ENCODE results near the gene TRAF3.

Gene TRAF3

DNA sequence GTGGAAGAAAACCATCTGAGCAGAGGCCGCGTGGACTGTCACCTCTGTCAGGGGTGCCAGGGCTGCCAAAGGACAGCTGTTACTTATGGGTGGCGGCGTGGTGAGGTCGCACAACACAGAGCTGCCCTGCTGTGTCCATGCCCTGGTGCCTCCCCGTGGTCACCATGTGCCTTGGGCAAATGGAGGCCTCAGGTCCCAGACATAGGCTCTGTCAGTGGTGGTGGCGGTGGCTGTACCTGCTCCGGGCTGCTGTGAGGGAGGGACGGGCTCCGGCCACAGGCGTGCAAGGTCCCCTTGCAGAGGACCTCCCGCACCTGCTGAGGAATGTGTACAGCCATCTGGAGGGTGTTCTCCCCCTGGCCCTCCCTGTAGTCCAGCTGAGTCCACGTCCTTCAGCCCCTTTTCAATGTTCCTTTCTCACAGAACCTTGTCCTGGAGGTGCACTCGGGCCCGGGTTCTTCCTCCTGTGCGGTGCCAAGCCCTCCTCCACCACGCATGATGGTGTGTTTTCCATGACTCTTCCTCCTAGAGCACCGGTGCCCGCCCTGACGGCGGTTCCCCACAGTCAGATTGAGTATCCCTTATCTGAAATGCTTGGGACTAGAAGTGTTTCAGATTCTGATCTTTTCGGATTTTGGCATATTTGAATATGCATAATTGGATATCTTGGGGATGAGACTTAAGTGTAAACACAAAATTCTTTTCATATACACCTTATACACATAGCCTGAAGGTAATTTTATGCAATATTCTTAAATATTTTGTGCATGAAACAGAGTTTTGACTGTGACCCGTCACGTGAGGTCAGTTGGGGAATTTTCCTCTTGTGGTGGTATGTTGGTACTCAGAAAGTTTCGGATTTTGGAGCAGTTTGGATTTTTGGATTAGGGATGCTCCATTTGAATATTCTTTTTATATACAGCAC lies 49.8 kb downstream of the TRAF3 start:
- no peak overlapping the region for H3K4me3 ChIP-seq (ENCODE audit: control insufficient read depth, low read depth, low read length)
- TF ChIP-seq, protein P1, sequence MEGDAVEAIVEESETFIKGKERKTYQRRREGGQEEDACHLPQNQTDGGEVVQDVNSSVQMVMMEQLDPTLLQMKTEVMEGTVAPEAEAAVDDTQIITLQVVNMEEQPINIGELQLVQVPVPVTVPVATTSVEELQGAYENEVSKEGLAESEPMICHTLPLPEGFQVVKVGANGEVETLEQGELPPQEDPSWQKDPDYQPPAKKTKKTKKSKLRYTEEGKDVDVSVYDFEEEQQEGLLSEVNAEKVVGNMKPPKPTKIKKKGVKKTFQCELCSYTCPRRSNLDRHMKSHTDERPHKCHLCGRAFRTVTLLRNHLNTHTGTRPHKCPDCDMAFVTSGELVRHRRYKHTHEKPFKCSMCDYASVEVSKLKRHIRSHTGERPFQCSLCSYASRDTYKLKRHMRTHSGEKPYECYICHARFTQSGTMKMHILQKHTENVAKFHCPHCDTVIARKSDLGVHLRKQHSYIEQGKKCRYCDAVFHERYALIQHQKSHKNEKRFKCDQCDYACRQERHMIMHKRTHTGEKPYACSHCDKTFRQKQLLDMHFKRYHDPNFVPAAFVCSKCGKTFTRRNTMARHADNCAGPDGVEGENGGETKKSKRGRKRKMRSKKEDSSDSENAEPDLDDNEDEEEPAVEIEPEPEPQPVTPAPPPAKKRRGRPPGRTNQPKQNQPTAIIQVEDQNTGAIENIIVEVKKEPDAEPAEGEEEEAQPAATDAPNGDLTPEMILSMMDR (IDR thresholded peaks at IDR 0.05; ENCODE audit: control insufficient read depth, insufficient read depth, low read depth, low read length, missing control alignments): no peak
- no peak for DNase-seq (ENCODE audit: low read depth)

DNA sequence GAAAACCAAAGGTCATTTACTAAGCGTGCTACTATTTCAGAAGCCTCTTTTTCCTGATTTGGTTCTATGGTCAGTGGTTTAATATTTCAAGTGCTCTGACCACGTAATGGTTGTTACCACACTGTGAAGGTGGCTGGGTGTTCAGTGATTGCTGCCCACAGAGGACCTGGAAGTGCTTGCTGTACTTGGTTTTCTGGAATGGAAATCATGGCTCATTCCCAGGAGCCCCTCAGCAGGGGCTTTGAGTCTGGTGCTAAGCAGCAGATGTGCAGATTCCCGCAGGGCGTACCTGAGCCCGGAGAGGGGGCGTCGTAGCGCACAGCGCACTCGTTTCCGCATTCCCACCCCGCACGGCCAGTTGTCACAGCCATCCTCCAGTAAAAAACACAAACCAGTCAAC lies 50.5 kb downstream of the TRAF3 start:
- no peak for DNase-seq (ENCODE audit: low read depth)
- H3K4me3 ChIP-seq (ENCODE audit: control insufficient read depth, low read depth, low read length): no peak overlapping the region
- TF ChIP-seq, protein P1 (IDR thresholded peaks at IDR 0.05; ENCODE audit: control insufficient read depth, insufficient read depth, low read depth, low read length, missing control alignments): no peak

DNA sequence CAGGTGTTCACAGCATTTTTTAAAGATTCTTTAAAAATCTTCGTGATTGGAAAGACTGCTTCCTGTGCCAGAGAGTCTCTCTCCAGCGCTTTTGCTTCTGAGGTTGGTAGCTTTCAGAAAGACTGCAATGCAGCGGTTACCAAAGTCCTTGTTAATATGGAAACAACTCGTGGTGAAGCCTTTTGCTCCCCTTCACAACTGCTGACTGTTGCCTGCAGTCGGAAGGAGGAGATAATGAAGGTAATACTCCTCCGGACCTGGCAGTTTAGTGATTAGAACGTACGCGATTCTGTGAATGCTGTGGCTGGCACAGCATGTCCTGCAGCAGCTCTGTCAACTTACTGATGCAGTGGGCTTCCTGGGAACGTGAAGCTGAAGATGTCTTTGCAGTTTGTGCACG lies 50.9 kb downstream of the TRAF3 start:
- TF ChIP-seq, protein P1 (IDR thresholded peaks at IDR 0.05; ENCODE audit: control insufficient read depth, insufficient read depth, low read depth, low read length, missing control alignments): no peak
- DNase-seq (ENCODE audit: low read depth): no peak
- H3K4me3 ChIP-seq (ENCODE audit: control insufficient read depth, low read depth, low read length): no peak overlapping the region

DNA sequence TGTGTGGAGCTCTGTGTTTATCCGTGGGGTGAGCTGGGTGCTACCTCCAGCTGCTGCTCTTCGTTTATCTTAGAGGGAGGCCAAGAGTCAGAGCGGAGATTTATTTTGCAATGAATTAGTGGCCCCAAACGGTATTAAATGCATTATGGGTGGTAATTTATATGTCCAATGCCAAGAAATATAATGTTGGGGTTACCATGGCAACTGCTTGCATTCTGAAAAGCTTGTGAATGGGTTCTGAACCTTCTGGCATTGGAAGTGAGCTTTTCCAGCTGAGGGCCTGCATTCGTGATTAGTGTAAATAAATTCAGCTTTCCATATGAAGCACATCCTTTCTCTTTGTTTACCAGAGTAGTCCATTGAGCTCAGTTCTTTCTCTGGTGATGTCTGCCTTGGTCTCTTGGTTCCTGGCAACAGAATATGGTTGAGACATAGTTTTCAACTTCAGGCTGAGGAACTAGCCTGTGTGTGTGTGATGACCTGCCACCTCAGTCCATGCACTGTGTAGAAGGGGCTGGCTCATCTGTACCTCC lies 51.8 kb downstream of the TRAF3 start:
- DNase-seq (ENCODE audit: low read depth): no peak
- no peak overlapping the region for H3K4me3 ChIP-seq (ENCODE audit: control insufficient read depth, low read depth, low read length)
- TF ChIP-seq, protein P1 (IDR thresholded peaks at IDR 0.05; ENCODE audit: control insufficient read depth, insufficient read depth, low read depth, low read length, missing control alignments): no peak

DNA sequence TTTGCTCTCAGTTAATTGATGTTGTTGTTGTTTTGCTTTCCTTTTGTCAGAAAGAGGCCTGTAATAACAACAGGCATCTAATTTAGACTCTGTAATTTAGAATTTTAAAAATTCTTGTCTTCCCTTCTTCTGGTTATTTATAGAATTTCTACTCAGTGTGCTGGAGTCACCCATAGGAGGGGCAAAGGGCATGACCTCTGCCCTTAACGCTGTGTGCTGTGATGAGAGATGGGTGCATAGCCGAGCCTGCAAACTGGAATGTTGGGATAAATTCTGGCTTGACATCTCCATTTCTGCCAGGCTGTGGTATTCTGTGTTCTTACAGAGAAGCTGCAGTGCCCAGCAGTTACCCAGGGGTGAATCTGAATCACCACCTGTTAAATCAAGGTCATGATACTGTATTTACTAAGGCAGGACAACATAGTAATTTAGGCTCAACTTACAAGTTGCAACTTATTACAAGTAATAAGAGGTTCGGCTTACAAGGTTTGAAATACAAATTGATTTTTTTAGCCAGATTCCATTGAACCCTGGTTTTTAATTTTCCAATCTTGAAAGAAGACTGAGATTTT lies 53.3 kb downstream of the TRAF3 start:
- H3K4me3 ChIP-seq (ENCODE audit: control insufficient read depth, low read depth, low read length): no peak overlapping the region
- DNase-seq (ENCODE audit: low read depth): no peak
- TF ChIP-seq, protein P1 (IDR thresholded peaks at IDR 0.05; ENCODE audit: control insufficient read depth, insufficient read depth, low read depth, low read length, missing control alignments): no peak

DNA sequence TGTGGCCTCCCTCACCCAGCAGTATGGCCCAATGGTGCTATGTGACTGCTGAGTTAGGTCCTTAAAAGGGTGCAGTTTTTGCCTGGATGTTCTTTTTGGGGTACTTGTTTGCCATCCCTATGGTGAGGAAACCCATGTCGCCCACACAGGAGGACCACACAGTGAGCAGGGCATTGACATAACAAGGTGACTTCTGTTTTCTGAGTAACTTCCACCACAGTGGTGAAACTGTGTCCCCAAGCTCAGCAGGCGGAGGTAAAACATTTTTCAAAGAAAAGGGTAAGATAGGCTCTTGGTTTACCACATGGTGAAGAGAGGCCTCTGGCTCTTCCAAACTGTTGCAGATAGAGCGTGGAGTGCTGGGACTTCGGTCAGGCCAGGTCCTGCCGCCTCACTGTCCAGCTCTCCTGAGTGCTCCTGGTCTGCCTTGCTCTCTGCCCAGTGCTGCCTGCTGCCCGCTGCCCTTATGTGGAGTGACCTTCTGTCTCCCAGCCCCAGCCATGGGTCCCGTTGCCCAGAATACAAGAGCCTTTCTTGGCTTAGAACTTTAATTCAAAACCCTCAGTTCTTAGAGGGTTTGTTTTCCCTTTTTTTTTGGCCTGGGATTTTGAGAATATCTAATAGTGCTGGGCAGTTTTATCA lies 54.0 kb downstream of the TRAF3 start:
- no peak overlapping the region for H3K4me3 ChIP-seq (ENCODE audit: control insufficient read depth, low read depth, low read length)
- TF ChIP-seq, protein P1 (IDR thresholded peaks at IDR 0.05; ENCODE audit: control insufficient read depth, insufficient read depth, low read depth, low read length, missing control alignments): no peak
- DNase-seq (ENCODE audit: low read depth): no peak

All from AG09309 (cell line).